K562 (cell line): Measurements from ENCODE around the gene HOXC5. TPM values are rescaled to one million over a fixed set of nuclear protein-coding genes. Genes with fewer than 3 reads are reported as not detected.
A peak's percentile ranks its signal among the peaks of the same experiment; 100 is the strongest.

Experiments
- BCOR ChIP-seq: fragments of 450-650 bp; IDR thresholded peaks from 2 replicates; pipeline ENCODE4 v1.6.1; 2016
- CCNT2 ChIP-seq: IDR thresholded peaks from 2 replicates; pipeline ENCODE4 v1.6.1; 2011; ENCODE audit warnings: borderline replicate concordance, low read depth, mild to moderate bottlenecking, moderate library complexity, mixed read lengths, low read length; ENCODE audit not compliant: insufficient read length; ENCODE audit errors: extremely low read depth
- ERF ChIP-seq: fragments of 450-650 bp; formaldehyde crosslinking; IDR thresholded peaks from 2 replicates; pipeline ENCODE4 v1.4.0; 2020; ENCODE audit warnings: mild to moderate bottlenecking, mixed read lengths
- FOXA1 ChIP-seq: fragments of 450-650 bp; IDR thresholded peaks from 2 replicates; pipeline ENCODE4 v1.6.1; 2016; ENCODE audit warnings: mild to moderate bottlenecking, borderline replicate concordance
- FOXP1 ChIP-seq: sonication (generic); formaldehyde crosslinking; IDR thresholded peaks from 2 replicates; pipeline ENCODE4 v1.8.0; 2022; ENCODE audit warnings: mild to moderate bottlenecking, missing genetic modification reagents
- HDAC2 ChIP-seq: fragments of 450-650 bp; IDR thresholded peaks from 2 replicates; pipeline ENCODE4 v1.6.1; 2016; ENCODE audit warnings: mild to moderate bottlenecking
- HEY1 ChIP-seq: fragments of 250-450 bp; sonication (Bioruptor Pico); IDR thresholded peaks from 2 replicates; pipeline ENCODE4 v1.5.0; 2020; ENCODE audit warnings: mild to moderate bottlenecking, moderate library complexity, borderline replicate concordance
- HLTF ChIP-seq: fragments of 450-650 bp; IDR thresholded peaks from 2 replicates; pipeline ENCODE4 v1.6.1; 2016
- KAT8 ChIP-seq: fragments of 450-650 bp; IDR thresholded peaks from 2 replicates; pipeline ENCODE4 v1.6.1; 2016; ENCODE audit warnings: low read depth, mild to moderate bottlenecking
- KLF10 ChIP-seq: fragments of 250-450 bp; sonication (Bioruptor Pico); IDR thresholded peaks from 2 replicates; pipeline ENCODE4 v1.6.1; 2021; ENCODE audit warnings: matching md5 sums
- KLF16 ChIP-seq: IDR thresholded peaks from 2 replicates; pipeline ENCODE4 v1.6.1; 2016; ENCODE audit warnings: antibody characterized with exemption
- NFRKB ChIP-seq: fragments of 450-650 bp; IDR thresholded peaks from 2 replicates; pipeline ENCODE4 v1.6.1; 2016; ENCODE audit warnings: low read depth
- NR2F6 ChIP-seq: fragments of 450-650 bp; formaldehyde crosslinking; IDR thresholded peaks from 2 replicates; pipeline ENCODE4 v1.4.0; 2020; ENCODE audit warnings: mild to moderate bottlenecking
- PCBP1 ChIP-seq: fragments of 200-400 bp; formaldehyde crosslinking; IDR thresholded peaks from 2 replicates; pipeline ENCODE4 v1.6.1; 2018; ENCODE audit warnings: mild to moderate bottlenecking, low read depth, low read length; ENCODE audit not compliant: poor library complexity, severe bottlenecking
- SMARCB1 ChIP-seq: IDR thresholded peaks from 2 replicates; pipeline ENCODE4 v1.6.1; 2011; ENCODE audit warnings: improper control_type of control experiment, low read depth; ENCODE audit not compliant: insufficient read length
- STAT5A ChIP-seq: IDR thresholded peaks from 2 replicates; pipeline ENCODE4 v1.6.1; 2012; ENCODE audit warnings: low read length, inconsistent platforms, borderline replicate concordance
- TFAM ChIP-seq: fragments of 250-450 bp; sonication (Bioruptor Pico); conservative IDR thresholded peaks from 2 replicates; pipeline ENCODE4 v1.5.0; 2021; ENCODE audit warnings: mild to moderate bottlenecking, moderate library complexity
- ZNF253 ChIP-seq: fragments of 250-450 bp; sonication (Bioruptor Pico); conservative IDR thresholded peaks from 2 replicates; pipeline ENCODE4 v1.6.1; 2021; ENCODE audit warnings: mild to moderate bottlenecking
- ZNF407 ChIP-seq: fragments of 450-650 bp; IDR thresholded peaks from 2 replicates; pipeline ENCODE4 v1.6.1; 2016; ENCODE audit warnings: low read depth
- ZNF444 ChIP-seq: fragments of 250-450 bp; sonication (Bioruptor Pico); IDR thresholded peaks from 2 replicates; pipeline ENCODE4 v1.4.0; 2020; ENCODE audit warnings: mild to moderate bottlenecking, moderate library complexity
- polyA plus RNA-seq, 8 experiments: library from polyadenylated mRNA; depleted of rRNA in 4 of 8; stranded (reverse) in 5 of 8; unstranded in 3 of 8; fragments of >200 nt; fragmentation: Nextera tagmentation in 2 of 8; fragmentation: Illumina TruSeq in 1 of 8; extraction: Ambion mirVana in 2 of 8; extraction: Trizol in 1 of 8; gene quantifications; 2 replicates each; pipeline versions ENCODE4 v1.2.1 to v1.2.3, GENCODE V29; 2011 to 2014; ENCODE audit warnings: inconsistent platforms in 1 of 8, missing spikeins in 1 of 8
- total RNA-seq, 7 experiments: library from RNA; depleted of rRNA in 6 of 7; stranded (reverse); fragments of >200 nt in 6 of 7; fragmentation: Illumina TruSeq in 2 of 7; extraction: Trizol in 2 of 7; gene quantifications; 2 replicates each; pipeline versions ENCODE4 v1.2.1 to v1.2.3, GENCODE V29; 2011 to 2021; ENCODE audit warnings: low replicate concordance in 1 of 7
- TF ChIP-seq, protein P1 (sequence below): fragments of 450-650 bp; conservative IDR thresholded peaks from 2 replicates; pipeline ENCODE4 v1.6.1; 2016; ENCODE audit warnings: missing genetic modification characterization, low read depth, mild to moderate bottlenecking, missing compliant biosample characterization, moderate library complexity

Gene HOXC5
- total and polyA plus RNA-seq, 9 of the 15 experiments (the other 6 are each of a cell fraction or from before 2014, with no cell fraction given) = 0.10 to 0.44 (median 0.18) TPM; not detected in 4

- TF ChIP-seq HEY1 (CRISPR knock-in tag) (no peak), ZNF407 (no peak), HLTF (no peak), ZNF253 (CRISPR knock-in tag) (no peak), TFAM (no peak), ERF (peak; percentile 42; the same call in 1 of the 2 replicates), HDAC2 (0 out of 2 replicates have a peak, but pooled peaks have one; percentile 13), KLF10 (CRISPR knock-in tag) (no peak), NFRKB (peak; percentile 81; the same call in 1 of the 2 replicates), NR2F6 (CRISPR knock-in tag) (no peak), KLF16 (no peak), STAT5A (no peak), KAT8 (no peak), FOXA1 (no peak), CCNT2 (peak; percentile 60), BCOR (0 out of 2 replicates have a peak, but pooled peaks have one; percentile 6), PCBP1 (no peak), SMARCB1 (no peak), ZNF444 (no peak), FOXP1 (CRISPR knock-in tag) (peak; percentile 72; the same call in 1 of the 2 replicates)
- TF ChIP-seq, protein P1, sequence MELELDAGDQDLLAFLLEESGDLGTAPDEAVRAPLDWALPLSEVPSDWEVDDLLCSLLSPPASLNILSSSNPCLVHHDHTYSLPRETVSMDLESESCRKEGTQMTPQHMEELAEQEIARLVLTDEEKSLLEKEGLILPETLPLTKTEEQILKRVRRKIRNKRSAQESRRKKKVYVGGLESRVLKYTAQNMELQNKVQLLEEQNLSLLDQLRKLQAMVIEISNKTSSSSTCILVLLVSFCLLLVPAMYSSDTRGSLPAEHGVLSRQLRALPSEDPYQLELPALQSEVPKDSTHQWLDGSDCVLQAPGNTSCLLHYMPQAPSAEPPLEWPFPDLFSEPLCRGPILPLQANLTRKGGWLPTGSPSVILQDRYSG (tag) = no peak
Observed at GRCh38 chr12:54000116-54001114, 32.4 kb upstream of the HOXC5 start, which contains the start of gene HOXC9 (continued).
